22Rv1 (cell line): ENCODE data around the gene MTMR11.

Source experiments
- ZFX ChIP-seq: fragments of 450-650 bp; IDR thresholded peaks from 2 replicates; pipeline ENCODE4 v1.6.1; 2017; ENCODE audit warnings: antibody characterized with exemption, borderline replicate concordance
- TF ChIP-seq, protein P1 (sequence below): fragments of 450-650 bp; IDR thresholded peaks from 2 replicates; pipeline ENCODE4 v1.5.1; 2017; ENCODE audit warnings: mild to moderate bottlenecking

DNA sequence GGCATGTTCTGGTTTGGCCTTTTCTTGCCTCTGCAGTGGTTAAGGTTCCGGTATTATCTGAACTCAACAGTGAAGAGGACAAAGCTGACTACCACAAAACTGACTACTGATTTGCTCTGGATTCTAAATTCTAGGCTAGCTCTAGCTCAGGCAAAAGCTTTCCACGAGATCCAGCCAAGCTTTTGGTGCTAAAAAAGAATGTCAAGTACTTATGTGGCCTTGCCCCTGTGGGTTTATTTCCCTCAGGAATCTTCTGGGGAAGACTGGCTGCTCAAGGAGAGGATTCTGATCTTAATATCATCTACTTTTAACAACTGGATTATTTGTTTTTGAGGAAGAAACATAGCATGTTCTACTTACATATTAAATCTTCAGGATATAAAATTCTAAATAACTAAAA, 26.1 kb upstream of the MTMR11 start:
- TF ChIP-seq, protein P1, sequence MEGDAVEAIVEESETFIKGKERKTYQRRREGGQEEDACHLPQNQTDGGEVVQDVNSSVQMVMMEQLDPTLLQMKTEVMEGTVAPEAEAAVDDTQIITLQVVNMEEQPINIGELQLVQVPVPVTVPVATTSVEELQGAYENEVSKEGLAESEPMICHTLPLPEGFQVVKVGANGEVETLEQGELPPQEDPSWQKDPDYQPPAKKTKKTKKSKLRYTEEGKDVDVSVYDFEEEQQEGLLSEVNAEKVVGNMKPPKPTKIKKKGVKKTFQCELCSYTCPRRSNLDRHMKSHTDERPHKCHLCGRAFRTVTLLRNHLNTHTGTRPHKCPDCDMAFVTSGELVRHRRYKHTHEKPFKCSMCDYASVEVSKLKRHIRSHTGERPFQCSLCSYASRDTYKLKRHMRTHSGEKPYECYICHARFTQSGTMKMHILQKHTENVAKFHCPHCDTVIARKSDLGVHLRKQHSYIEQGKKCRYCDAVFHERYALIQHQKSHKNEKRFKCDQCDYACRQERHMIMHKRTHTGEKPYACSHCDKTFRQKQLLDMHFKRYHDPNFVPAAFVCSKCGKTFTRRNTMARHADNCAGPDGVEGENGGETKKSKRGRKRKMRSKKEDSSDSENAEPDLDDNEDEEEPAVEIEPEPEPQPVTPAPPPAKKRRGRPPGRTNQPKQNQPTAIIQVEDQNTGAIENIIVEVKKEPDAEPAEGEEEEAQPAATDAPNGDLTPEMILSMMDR = no peak
- no peak for TF ChIP-seq ZFX
